IMR-90 (cell line): Measurements from ENCODE around the gene MS4A18.

Experiments used
- CEBPB ChIP-seq: IDR thresholded peaks from 2 replicates; pipeline ENCODE4 v1.6.1; 2012; ENCODE audit warnings: low read depth, low read length, improper control_type of control experiment
- CTCF ChIP-seq: conservative IDR thresholded peaks from 2 replicates; pipeline ENCODE4 v1.5.1; 2012; ENCODE audit warnings: mild to moderate bottlenecking, low read depth, low read length, improper control_type of control experiment
- FOS ChIP-seq: fragments of 150-350 bp; IDR thresholded peaks from 2 replicates; pipeline ENCODE4 v1.6.1; 2016; ENCODE audit warnings: low read depth, low read length
- MAFK ChIP-seq: IDR thresholded peaks from 2 replicates; pipeline ENCODE4 v1.6.1; 2012; ENCODE audit warnings: low read depth, low read length, improper control_type of control experiment
- MXI1 ChIP-seq: IDR thresholded peaks from 2 replicates; pipeline ENCODE4 v1.6.1; 2012; ENCODE audit warnings: low read depth, mild to moderate bottlenecking, low read length, moderate library complexity, borderline replicate concordance
- POLR2A ChIP-seq: IDR thresholded peaks from 2 replicates; pipeline ENCODE4 v1.6.1; 2012; ENCODE audit warnings: mild to moderate bottlenecking, low read depth, low read length
- RAD21 ChIP-seq: IDR thresholded peaks from 2 replicates; pipeline ENCODE4 v1.6.1; 2012; ENCODE audit warnings: low read length, improper control_type of control experiment
- RCOR1 ChIP-seq: IDR thresholded peaks from 2 replicates; pipeline ENCODE4 v1.6.1; 2012; ENCODE audit warnings: mild to moderate bottlenecking, low read length, improper control_type of control experiment; ENCODE audit not compliant: insufficient replicate concordance
- RFX5 ChIP-seq: IDR thresholded peaks from 2 replicates; pipeline ENCODE4 v1.8.0; 2012; ENCODE audit warnings: low read depth, mild to moderate bottlenecking, low read length, moderate library complexity
- SMC3 ChIP-seq: fragments of 150-350 bp; IDR thresholded peaks from 2 replicates; pipeline ENCODE4 v1.6.1; 2016; ENCODE audit warnings: low read depth, mild to moderate bottlenecking, antibody characterized with exemption, low read length, moderate library complexity
- USF2 ChIP-seq: fragments of 150-350 bp; IDR thresholded peaks from 2 replicates; pipeline ENCODE4 v1.6.1; 2017; ENCODE audit warnings: mild to moderate bottlenecking, antibody characterized with exemption, low read length, low read depth

GRCh38 chr11:60691661-60692060, 32.9 kb upstream of the MS4A18 start:
- no peak for TF ChIP-seq CTCF
- no peak for TF ChIP-seq SMC3
- no peak for TF ChIP-seq RAD21
- no peak for TF ChIP-seq USF2
- TF ChIP-seq POLR2A, result no peak
- no peak for TF ChIP-seq RCOR1
- no peak for TF ChIP-seq MAFK
- no peak for TF ChIP-seq MXI1
- TF ChIP-seq CEBPB, result no peak
- TF ChIP-seq RFX5, result no peak
- TF ChIP-seq FOS, result no peak
